Glomerular visceral epithelial cell (primary cell): Measurements from ENCODE around the gene SLC25A10.
A peak's percentile ranks its signal among the peaks of the same experiment; 100 is the strongest.

Experiments used
- DNase-seq: peaks from one replicate; pipeline ENCODE4 v3.0.0-alpha.2; 2016; ENCODE audit errors: extremely low spot score

SLC25A10 gene

DNA sequence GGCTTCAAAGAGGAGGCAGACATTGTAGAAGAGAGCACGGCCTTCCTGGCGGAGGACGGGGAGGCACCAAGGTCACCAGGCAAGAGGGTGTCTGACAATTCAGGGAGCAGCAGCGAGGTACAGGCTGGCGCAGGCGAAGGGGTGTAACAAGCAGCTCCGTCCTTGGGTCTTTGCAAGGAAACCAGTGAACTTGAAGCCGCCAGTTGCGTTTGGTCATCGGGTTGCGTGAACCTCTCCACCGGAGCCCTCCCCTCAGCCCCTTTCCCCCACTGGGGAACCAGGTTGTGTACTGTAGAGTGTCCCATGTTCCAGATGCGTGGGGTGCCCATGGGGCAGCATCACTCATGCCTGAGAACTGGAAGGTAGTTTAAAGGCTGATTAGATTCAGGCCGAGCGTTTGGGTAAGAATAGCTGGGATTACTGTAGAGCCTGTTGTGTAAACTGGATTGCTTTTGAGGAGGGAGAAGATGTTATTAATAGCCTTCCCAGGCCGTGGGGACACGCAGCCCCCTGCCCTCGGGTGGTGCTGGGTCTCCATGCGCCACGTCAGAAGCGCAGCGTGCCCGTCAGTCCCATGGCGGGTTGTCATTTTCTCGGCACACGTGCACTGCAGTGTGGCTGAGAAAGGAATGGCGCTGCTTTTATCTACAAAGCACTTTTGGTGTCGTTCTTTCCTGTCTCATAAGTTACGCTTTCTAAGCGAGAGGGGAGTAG lies 6.4 kb upstream of the SLC25A10 start:
- no peak for DNase-seq

DNA sequence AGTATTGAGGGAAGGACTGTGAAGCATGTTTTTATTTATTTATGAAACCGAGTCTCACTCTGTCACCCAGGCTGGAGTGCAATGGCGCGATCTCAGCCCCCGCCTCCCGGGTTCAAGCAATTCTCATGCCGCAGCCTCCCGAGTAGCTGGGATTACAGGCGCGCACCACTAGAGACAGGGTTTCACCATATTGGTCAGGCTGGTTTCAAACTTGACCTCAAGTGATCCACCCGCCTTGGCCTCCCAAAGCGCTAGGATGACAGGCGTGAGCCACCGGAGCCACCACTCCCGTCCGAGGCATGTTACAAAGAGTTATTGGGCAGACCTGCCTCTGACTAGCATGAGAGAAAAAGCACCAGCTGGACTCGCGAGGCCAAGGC lies 5.9 kb upstream of the SLC25A10 start:
- no peak for DNase-seq

DNA sequence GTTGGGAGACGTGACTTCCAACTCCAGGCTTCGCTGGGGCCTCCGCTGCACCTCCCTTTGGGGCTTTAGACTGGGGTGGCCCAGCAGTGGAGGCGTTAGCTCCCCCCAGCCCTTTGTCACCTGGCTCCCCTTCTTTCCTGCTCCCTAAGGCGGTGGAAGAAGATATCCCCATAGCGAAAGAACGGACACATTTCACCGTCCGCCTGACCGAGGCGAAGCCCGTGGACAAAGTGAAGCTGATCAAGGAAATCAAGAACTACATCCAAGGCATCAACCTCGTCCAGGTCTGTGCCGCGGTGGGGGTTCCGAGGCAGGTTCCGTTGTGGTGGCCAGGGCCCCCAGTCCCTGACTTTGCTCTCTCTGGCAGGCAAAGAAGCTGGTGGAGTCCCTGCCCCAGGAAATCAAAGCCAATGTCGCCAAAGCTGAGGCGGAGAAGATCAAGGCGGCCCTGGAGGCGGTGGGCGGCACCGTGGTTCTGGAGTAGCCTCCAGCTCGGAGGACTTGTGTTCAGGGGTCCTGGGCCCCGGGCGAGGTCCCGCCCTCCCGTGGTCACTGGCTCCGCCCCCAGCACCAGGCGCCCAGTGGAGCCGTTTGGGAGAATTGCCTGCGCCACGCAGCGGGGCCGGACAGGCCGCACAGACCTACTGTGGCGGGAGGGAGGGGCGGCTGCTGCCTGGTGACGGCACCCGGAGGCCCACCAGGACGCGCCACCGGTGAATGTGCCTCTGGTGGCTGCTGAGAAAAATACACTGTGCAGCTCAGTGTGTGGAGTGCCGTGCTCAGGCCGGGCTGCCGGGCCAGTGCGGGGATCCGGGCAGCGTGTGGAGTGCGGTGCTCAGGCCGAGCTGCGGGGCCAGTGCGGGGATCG lies 5.1 kb upstream of the SLC25A10 start:
- DNase-seq, result no peak

DNA sequence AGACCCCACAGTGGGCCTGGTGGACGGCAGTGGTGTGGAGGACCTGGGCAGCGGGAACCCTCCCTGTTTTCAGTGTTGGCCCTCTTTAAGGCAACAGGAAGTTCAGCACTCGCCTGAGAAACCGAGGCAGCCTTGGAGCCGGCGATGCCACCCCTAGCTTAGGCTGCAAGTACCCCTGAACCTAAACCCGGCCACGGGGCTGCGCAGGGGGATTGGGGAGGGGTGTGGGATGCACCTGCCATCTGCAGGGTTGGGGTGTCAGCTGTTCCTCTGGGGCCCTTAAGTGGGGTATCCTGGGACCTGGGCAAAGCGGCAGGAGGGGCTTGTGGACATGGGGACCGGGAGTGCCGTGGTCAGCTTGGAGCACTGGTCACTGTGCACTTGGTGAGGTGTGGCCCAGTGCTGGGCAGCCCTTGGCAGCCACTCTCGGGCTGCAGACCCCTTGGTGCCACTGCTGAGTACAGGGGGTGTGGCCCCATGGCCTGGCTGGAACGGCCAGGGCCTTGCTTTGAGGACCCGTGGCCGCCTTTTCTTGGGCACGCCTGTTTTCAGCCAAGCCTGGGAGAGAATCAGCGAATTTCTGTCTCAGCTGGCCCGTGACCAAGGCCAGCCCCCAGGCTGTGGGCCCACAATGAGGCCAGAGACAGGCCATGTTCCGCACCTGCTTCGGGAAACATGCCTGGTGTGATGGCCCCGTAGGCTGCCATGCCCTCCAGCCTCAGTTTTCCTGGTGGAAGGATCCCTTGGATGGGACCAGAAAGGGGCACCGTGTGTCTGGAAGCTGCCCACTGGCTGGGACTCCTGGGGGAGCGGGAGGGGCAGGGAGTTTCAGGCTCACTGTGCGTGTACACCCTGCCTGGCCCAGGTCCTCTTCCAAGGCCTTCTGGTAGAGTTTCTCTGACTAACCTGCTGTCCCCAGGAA lies 4.1 kb upstream of the SLC25A10 start:
- DNase-seq, result no peak

DNA sequence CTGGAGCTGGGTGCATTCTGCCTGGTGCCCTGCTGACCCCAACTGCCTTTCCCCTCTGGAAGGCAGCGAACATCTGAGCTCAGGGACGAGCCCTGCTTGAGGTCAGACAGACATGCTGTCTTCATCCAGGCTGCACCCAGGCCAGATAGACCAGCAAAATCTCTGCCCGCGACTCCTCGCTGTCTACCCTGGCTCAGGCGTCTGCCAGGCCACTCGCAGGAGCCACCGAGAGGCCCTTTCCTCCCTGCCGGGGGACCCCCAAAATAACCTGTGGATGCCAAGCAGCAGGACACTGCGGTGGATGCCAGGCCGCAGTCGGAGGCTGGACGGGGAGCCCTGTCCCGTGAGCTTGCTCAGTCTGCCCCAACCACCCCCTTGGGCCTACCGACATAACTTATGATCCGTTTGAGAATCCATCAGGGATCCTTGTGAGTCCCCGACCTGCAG lies 3.3 kb upstream of the SLC25A10 start:
- no peak for DNase-seq

DNA sequence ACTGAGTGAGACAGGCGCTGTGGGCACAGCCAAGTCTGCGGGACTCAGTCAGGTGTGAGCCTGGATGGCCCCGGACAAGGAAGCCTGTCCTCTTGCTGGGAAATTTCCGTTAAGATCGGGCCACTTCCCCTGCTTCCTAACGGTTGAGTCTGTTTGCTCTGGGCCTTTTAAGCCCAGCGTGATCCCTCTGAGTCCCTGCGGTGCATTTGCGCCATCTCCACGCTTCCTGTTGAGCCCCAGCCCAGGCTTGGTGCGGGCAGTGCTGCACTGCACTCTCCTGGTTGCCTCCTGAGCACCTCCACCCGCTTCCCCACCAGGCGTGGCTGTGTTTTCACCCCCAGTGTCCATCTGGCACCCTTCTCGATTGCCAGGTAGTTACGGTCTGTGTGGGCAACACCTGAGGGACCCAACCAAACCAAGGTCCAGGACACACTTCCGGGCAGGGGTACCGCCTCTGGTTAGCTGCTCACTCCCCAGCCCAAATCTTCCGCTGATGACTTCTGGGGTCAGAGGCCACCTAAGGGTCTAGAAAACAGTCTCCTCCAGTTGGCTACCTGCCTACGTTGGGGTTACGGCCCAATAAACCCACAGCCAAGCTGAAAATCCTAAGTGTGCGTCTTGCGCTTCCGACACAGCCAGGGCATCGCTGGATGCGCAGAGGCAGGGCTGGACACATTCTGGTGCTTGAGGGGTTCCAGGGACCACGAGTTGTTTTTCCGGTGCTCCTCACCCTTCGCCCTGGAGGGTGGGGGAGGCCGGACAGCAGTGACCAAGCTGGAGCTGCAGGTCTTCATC lies 1.4 kb upstream of the SLC25A10 start:
- DNase-seq, result no peak

DNA sequence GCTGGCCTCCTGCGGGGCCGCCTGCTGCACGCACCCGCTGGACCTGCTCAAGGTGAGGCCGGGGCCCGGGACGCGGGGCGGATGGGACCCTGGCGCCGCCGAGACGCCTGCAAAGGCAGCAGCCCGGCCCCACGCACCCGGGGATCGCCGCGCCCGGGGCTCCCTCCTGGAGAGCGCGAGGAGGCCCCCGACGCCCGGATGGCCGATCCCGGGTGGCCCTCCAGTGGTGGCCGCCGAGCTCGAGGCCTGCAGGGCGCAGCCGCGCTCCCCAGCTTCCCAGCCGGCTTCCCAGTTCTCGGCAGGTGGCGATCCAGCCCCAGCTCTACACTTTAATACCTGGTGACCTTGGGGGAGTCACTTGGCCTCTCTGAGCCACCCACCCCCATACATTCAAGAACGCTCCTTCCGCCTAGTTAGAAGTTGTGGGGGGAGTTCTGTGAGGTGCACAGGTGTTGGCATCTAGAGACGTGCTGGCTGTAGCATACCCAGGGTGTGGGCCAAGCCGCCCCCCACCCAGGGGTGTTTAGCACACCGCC lies 452 bp downstream of the SLC25A10 start:
- peak; percentile 52 for DNase-seq

DNA sequence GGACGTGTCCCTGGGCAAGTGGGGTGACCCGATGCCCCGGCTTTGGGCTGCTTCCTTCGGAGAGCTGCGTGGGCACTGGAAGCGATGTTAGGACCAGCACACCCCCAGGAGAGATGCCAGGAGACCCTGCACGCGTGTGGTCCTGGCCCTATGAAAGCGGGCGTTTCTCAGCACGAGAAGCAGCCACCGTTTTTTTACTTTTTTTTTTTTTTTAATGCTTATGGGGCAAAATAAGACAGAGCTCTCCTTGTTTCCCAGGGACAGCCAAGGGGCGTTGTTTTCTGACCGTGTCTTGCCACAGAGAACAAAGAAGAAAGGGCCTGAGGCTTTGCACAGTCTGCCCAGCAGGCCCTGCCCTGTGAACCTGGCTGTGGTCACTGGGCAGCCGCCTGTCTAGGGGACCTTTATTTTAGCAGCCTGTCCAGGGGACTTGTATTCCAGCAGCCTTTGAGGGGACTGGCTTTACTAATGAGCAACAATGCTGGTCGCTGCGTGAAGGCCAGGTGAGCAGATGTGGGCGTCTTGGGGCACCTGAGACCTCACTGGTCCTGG lies 996 bp downstream of the SLC25A10 start:
- peak; percentile 33 for DNase-seq

DNA sequence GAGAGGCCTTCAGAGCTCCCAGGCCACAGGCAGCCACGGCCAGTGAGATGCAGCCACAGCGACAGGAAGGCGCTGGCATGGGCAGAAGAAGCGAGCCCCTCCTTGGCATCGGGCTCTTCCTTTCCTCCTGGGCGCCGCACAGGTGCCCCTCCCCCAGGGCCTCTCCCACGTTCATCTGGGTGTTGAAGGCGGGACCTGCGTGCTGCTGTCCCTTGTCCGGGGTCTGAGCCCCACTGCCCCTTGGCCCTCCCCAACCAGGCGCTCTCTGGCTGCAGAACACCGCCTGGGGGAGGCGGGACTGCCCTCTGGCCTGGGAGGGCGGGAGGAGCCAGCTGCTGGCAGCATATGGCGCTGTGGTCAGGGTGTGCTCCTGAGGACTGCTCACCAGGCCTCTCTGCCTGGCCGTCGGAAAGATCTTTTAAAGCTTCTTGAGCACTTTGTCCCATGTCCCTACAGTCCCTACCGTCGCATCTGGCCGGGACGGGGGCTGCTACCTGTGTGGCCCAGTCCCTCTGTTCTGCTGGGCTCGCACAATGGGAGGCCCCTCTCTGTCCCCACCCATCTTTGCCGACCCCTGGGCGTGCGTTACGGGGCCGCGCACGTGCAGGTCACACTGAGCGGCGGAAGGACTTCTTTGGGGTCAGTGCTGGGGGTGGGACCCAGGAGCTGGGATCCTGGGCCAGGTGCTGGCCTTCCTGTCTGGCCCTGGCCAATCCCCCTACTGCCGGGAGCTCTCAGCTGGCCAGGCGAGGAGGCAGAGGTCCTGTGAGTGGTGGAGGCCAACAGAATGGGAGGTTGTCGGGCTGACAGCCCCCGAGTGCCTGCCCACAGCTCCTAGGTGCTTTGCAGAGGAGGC lies 1.7 kb downstream of the SLC25A10 start:
- peak; percentile 56 for DNase-seq

DNA sequence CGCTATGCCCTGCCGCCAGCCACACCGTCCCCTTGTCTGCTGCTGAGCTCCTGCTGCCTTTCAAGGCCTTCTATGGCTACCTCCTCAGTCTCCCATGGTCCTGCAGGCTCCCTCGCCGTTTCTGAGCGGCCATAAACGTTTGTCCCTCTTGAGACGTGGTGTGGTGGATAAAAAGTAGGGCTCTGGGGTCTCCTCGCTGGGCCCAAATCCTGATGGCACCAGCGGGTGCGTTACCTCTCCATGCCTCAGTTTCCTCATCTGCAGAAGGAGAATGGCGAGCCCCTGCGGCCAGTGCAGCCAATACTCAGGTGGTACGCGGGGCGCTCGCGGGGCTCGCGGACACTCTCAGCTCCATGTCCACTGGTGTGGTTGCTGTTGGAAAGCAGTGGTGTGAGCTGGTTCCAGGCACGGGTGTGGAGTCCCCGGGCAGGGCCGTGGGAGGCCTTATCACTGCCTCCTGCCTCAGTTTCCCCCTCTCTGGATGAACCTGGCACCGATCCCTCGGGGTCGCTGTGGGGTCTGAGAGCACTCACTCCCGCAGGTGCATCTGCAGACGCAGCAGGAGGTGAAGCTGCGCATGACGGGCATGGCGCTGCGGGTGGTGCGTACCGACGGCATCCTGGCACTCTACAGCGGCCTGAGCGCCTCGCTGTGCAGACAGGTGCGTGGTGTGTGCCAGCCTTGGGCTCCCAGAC lies 2.5 kb downstream of the SLC25A10 start:
- DNase-seq, result no peak

DNA sequence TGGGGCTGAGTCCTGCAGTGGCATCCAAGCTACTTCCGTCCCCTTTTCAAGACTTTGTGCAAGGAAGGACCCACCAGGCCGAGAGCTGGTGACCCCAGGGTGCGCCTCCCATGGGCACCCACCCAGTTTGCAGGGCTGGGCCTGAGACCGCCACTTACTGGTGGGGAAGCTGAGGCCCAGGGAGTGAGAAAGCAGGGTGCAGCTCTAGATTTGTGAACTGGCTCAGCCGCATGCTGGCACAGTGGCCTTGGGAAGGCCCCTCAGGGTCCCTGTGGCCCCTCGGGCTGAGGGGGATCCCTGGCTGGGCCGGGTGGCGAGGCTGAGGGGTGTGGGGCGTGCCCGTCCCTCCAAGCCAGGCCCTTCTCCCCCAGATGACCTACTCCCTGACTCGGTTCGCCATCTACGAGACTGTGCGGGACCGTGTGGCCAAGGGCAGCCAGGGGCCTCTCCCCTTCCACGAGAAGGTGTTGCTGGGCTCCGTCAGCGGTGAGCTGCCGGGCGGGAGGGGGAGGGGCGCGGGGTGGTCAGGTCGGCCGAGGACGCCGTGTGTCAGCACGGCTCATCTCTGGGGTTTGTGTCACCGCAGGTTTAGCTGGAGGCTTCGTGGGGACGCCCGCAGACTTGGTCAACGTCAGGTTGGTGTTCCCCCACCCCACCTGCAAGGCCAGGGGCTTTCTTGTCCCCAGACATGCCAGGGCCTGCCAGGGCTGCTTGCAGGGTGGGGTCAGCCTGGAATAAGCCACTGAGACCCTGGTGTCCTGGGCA lies 3.2 kb downstream of the SLC25A10 start:
- DNase-seq, result no peak

DNA sequence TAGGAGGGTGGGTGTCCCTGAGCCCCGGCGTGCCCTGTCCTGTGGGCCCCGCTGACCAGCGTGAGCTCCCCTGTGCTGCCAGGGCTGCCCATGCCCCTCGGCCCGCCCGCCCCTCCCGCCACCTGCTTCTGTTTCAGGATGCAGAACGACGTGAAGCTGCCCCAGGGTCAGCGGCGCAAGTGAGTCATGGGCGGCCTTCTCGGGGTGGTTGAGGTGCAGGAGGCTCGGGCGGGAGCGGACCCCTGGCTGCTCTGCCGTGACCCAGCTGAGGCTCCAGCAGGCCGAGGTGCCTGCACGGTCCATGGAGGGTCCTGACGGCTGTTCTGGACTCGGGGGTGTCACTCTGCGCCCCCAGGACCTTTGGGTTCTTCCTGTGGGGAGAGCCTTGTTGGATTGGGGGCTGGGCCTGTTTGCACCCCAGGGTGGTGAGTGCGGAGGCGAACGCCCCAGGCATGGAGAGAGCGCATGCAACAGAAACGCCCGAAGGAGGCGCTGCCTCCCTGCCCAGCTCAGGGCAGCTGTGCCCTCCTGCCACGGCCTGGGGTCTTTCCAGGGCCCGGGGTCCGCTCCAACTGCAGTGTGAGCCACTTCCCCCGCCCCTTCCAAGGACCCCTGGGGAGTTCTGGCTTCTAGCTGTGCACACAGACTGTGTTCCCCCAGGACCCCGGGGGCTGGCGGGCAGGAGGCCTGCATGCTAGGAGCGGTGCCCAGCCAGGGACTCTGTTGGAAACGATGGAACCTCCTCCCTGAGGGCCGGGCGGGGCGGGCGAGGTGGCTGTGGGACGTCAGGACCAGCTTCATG lies 4.0 kb downstream of the SLC25A10 start:
- DNase-seq, result no peak

DNA sequence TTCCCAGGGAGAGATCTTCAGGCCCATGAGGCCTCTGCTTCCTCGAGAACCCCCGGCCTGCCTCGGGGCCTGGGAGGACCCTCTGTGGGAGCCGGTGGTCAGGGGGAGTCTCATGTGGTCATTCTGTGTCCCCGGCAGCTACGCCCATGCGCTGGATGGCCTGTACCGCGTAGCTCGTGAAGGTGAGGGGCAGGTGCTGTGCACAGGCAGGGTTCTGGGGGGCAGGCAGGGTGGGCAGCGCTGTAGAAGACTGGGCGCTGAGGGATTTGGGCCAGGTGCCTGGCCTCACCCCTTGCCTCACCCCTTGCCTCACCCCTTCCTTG lies 4.6 kb downstream of the SLC25A10 start:
- DNase-seq, result no peak

DNA sequence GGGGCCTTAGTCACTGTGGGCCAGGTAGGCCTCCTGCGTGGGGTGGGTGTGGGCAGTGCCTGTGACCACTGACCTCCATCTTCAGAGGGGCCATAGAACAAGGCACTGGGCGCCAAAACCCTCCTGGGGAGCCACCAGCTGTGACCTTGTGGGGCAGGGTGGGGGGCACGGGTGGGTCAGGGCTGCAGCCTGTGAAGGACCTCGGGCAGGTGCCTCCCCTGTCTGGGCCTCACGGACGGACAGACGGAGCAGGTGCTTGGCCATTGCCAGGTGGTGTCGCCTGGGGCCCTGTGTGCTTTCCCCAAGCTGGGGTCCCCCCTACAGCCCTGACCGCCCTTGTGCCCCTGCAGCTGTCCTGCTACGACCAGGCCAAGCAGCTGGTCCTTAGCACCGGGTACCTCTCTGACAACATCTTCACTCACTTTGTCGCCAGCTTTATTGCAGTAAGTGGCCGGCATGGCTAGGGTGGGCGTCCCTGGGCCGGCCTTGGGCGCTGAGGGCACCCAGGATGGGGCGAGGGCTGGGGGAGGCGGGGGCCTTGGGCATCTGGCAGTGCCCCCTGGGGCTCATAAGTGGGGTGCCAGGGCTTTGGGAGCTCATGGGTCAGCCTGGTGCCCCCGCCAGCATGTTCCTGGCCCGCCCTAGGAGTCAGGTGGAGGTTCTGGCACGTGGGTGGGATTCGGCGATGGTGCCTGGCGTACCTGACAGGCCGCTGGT lies 5.1 kb downstream of the SLC25A10 start:
- DNase-seq, result no peak

DNA sequence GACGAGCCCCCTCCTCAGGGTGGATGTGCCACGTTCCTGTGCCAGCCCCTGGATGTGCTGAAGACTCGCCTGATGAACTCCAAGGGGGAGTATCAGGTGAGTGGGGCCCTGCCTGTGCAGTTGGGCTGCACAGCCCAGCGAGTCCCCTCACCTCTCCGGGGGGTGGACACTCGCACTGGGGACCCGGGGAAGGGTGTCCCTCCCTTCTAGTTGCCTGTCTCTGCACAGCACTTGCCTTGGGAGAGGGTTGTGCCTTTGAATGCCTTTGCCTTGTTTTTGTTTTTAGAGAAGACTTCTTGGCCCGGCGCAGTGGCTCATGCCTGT lies 5.6 kb downstream of the SLC25A10 start:
- DNase-seq, result no peak

DNA sequence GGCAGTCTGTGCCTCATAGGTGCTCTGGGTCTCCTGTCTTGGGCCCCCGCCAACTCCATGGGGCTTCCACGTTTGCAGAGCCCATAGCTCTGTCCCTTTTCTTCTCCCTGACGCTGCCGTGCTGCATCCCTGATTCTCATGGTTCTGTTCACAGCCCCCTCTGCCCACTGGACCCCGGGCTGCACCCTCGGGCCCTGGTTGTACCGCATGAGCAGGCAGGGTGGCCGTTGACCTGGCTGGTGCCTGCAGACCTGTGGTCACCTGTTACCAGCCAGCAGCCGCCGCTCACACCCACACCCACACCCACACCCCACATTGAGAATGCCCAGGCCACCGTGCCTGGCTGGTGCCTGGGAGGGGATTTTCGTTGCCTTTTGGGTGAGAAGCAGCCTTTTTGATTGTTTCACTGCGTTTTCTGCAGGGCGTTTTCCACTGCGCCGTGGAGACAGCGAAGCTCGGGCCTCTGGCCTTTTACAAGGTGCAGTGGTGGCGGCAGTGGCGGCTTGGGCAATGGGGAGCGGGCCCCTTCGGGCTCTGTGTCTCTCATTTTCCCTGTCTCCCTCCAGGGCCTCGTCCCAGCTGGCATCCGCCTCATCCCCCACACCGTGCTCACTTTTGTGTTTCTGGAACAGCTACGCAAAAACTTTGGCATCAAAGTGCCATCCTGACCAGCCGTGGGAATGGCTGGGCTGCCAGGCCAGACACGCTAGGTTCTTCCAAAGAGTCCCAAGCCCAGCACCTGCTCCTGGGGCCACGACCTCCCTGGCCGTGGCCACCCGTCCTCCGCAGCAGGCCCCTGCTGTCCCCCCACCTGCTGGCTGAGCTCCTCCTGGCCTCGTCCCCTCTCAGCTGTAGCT lies 7.6 kb downstream of the SLC25A10 start:
- no peak for DNase-seq
